HG03108 (cell line): ENCODE measurements around the gene EGF.

Experiments used
- ATAC-seq: cut with Tn5 transposase; IDR thresholded peaks from one replicate; pipeline ENCODE4 v1.9.1; 2021; ENCODE audit warnings: moderate library complexity; ENCODE audit not compliant: unreplicated experiment

EGF gene

GRCh38 chr4:109953556-109953955 is 40.9 kb downstream of the EGF start:
- no peak for ATAC-seq

GRCh38 chr4:109955146-109955545 is 42.5 kb downstream of the EGF start:
- ATAC-seq = no peak

GRCh38 chr4:109957227-109957626 is 44.5 kb downstream of the EGF start:
- ATAC-seq = no peak

GRCh38 chr4:109959195-109959594 is 46.5 kb downstream of the EGF start:
- no peak for ATAC-seq

GRCh38 chr4:109962401-109962800 is 49.7 kb downstream of the EGF start:
- no peak for ATAC-seq

GRCh38 chr4:109966891-109967481 is 54.3 kb downstream of the EGF start:
- no peak for ATAC-seq

- ATAC-seq = no peak
Observed at GRCh38 chr4:109967798-109968520, 55.3 kb downstream of the EGF start.

GRCh38 chr4:109969087-109969486 is 56.4 kb downstream of the EGF start:
- no peak for ATAC-seq

- no peak for ATAC-seq
Observed at GRCh38 chr4:109969919-109970318, 57.2 kb downstream of the EGF start.

GRCh38 chr4:109972786-109973528 is 60.3 kb downstream of the EGF start:
- no peak for ATAC-seq

- ATAC-seq = no peak
Observed at GRCh38 chr4:109973529-109973905, 60.8 kb downstream of the EGF start.

- ATAC-seq = no peak
Observed at GRCh38 chr4:109976189-109976588, 63.5 kb downstream of the EGF start.

- no peak for ATAC-seq
Observed at GRCh38 chr4:109977854-109978501, 65.3 kb downstream of the EGF start.

GRCh38 chr4:109978704-109979454 is 66.2 kb downstream of the EGF start:
- ATAC-seq = no peak

GRCh38 chr4:109979920-109980717 is 67.4 kb downstream of the EGF start:
- no peak for ATAC-seq

- no peak for ATAC-seq
Observed at GRCh38 chr4:109981936-109982335, 69.3 kb downstream of the EGF start.

GRCh38 chr4:109982521-109982920 is 69.8 kb downstream of the EGF start:
- ATAC-seq = no peak

GRCh38 chr4:109985993-109986974 is 73.6 kb downstream of the EGF start:
- ATAC-seq = no peak

GRCh38 chr4:109989044-109989443 is 76.4 kb downstream of the EGF start:
- no peak for ATAC-seq
